ENCODE measurements around the gene FAAP100.
A peak's percentile ranks its signal among the peaks of the same experiment; 100 is the strongest.

The FAAP100 gene

GRCh38 chr17:81553018-81553615 lies 964 bp upstream of the FAAP100 start:
- DNase-seq (ENCODE audit: low read depth): peak; percentile 67

GRCh38 chr17:81551458-81552243 lies 502 bp downstream of the FAAP100 start:
- no peak for DNase-seq (ENCODE audit: low read depth)

- no peak for DNase-seq (ENCODE audit: low read depth)
Observed at GRCh38 chr17:81550830-81551457, 1.2 kb downstream of the FAAP100 start.

- no peak for DNase-seq (ENCODE audit: low read depth)
Observed at GRCh38 chr17:81550285-81550684, 1.9 kb downstream of the FAAP100 start.

- DNase-seq (ENCODE audit: low read depth): no peak
Observed at GRCh38 chr17:81549826-81550225, 2.3 kb downstream of the FAAP100 start.

GRCh38 chr17:81549031-81549557 lies 3.1 kb downstream of the FAAP100 start:
- DNase-seq (ENCODE audit: low read depth): no peak

GRCh38 chr17:81547614-81547982 lies 4.6 kb downstream of the FAAP100 start:
- no peak for DNase-seq (ENCODE audit: low read depth)

- DNase-seq (ENCODE audit: low read depth): no peak
Observed at GRCh38 chr17:81546906-81547613, 5.1 kb downstream of the FAAP100 start.

GRCh38 chr17:81545160-81545949 lies 6.8 kb downstream of the FAAP100 start:
- DNase-seq (ENCODE audit: low read depth): no peak

- no peak for DNase-seq (ENCODE audit: low read depth)
Observed at GRCh38 chr17:81544281-81544974, 7.7 kb downstream of the FAAP100 start.

GRCh38 chr17:81543756-81544155 lies 8.4 kb downstream of the FAAP100 start:
- no peak for DNase-seq (ENCODE audit: low read depth)

- DNase-seq (ENCODE audit: low read depth): no peak
Observed at GRCh38 chr17:81543339-81543675, 8.8 kb downstream of the FAAP100 start.

- DNase-seq (ENCODE audit: low read depth): no peak
Observed at GRCh38 chr17:81542431-81543338, 9.5 kb downstream of the FAAP100 start.

- no peak for DNase-seq (ENCODE audit: low read depth)
Observed at GRCh38 chr17:81541123-81541522, 11.0 kb downstream of the FAAP100 start.

- DNase-seq (ENCODE audit: low read depth): no peak
Observed at GRCh38 chr17:81540676-81541027, 11.5 kb downstream of the FAAP100 start.

- no peak for DNase-seq (ENCODE audit: low read depth)
Observed at GRCh38 chr17:81539961-81540675, 12.0 kb downstream of the FAAP100 start.

GRCh38 chr17:81539571-81539900 lies 12.6 kb downstream of the FAAP100 start:
- DNase-seq (ENCODE audit: low read depth): no peak

- DNase-seq (ENCODE audit: low read depth): no peak
Observed at GRCh38 chr17:81538651-81539570, 13.2 kb downstream of the FAAP100 start.
